K562 (cell line): ENCODE data around the gene SCARF2. TPM values are rescaled to one million over a fixed set of nuclear protein-coding genes. Genes with fewer than 3 reads are reported as not detected.

Experiments used
- CREB5 ChIP-seq: fragments of 250-450 bp; sonication (Bioruptor Pico); IDR thresholded peaks from 2 replicates; pipeline ENCODE4 v1.5.0; 2020; ENCODE audit warnings: mild to moderate bottlenecking
- CSDE1 ChIP-seq, 2 experiments: fragments of 450-650 bp; IDR thresholded peaks; 2 replicates each; pipeline ENCODE4 v1.6.1; 2016; ENCODE audit warnings: mild to moderate bottlenecking in 1 of 2
- CTBP1 ChIP-seq: fragments of 450-650 bp; IDR thresholded peaks from 2 replicates; pipeline ENCODE4 v1.6.1; 2016; ENCODE audit warnings: borderline replicate concordance
- KDM1A ChIP-seq, 2 experiments: fragments of 450-650 bp; IDR thresholded peaks; 2 replicates each; pipeline ENCODE4 v1.6.1; 2016; ENCODE audit warnings: mild to moderate bottlenecking in 2 of 2
- MAZ ChIP-seq, 2 experiments: fragments of 450-650 bp in 1 of 2; sonication (generic) in 1 of 2; formaldehyde crosslinking; IDR thresholded peaks in 1 of 2; conservative IDR thresholded peaks in 1 of 2; 2 replicates each; pipeline versions ENCODE4 v1.4.0 to v1.5.0; 2020; ENCODE audit warnings: mild to moderate bottlenecking in 1 of 2, missing genetic modification reagents in 1 of 2
- MLX ChIP-seq, 2 experiments: fragments of 450-650 bp in 1 of 2; sonication (generic) in 1 of 2; formaldehyde crosslinking; conservative IDR thresholded peaks; 2 replicates each; pipeline versions ENCODE4 v1.4.0 to v1.8.1; 2020 to 2022; ENCODE audit warnings: mild to moderate bottlenecking in 1 of 2, missing genetic modification reagents in 1 of 2
- MTA2 ChIP-seq: fragments of 450-650 bp; IDR thresholded peaks from 2 replicates; pipeline ENCODE4 v1.6.1; 2016; ENCODE audit warnings: low read depth
- PRPF4 ChIP-seq: fragments of 200-400 bp; formaldehyde crosslinking; IDR thresholded peaks from one replicate; pipeline ENCODE4 v1.6.1; 2017; ENCODE audit warnings: low read length, low read depth, mild to moderate bottlenecking; ENCODE audit not compliant: insufficient read depth, poor library complexity, severe bottlenecking
- SFPQ ChIP-seq: fragments of 200-400 bp; formaldehyde crosslinking; IDR thresholded peaks from 2 replicates; pipeline ENCODE4 v1.6.1; 2017; ENCODE audit warnings: mild to moderate bottlenecking, low read depth, low read length, moderate library complexity
- SMARCA4 ChIP-seq: fragments of 450-650 bp; IDR thresholded peaks from 2 replicates; pipeline ENCODE4 v1.6.1; 2016
- ZNF655 ChIP-seq: fragments of 250-450 bp; sonication (Bioruptor Pico); IDR thresholded peaks from 2 replicates; pipeline ENCODE4 v1.5.0; 2021
- polyA plus RNA-seq, 8 experiments: library from polyadenylated mRNA; depleted of rRNA in 4 of 8; stranded (reverse) in 5 of 8; unstranded in 3 of 8; fragments of >200 nt; fragmentation: Nextera tagmentation in 2 of 8; fragmentation: Illumina TruSeq in 1 of 8; extraction: Ambion mirVana in 2 of 8; extraction: Trizol in 1 of 8; gene quantifications; 2 replicates each; pipeline versions ENCODE4 v1.2.1 to v1.2.3, GENCODE V29; 2011 to 2014; ENCODE audit warnings: inconsistent platforms in 1 of 8, missing spikeins in 1 of 8
- total RNA-seq, 7 experiments: library from RNA; depleted of rRNA in 6 of 7; stranded (reverse); fragments of >200 nt in 6 of 7; fragmentation: Illumina TruSeq in 2 of 7; extraction: Trizol in 2 of 7; gene quantifications; 2 replicates each; pipeline versions ENCODE4 v1.2.1 to v1.2.3, GENCODE V29; 2011 to 2021; ENCODE audit warnings: low replicate concordance in 1 of 7

Gene SCARF2
- total and polyA plus RNA-seq, 9 of the 15 experiments (the other 6 are each of a cell fraction or from before 2014, with no cell fraction given): 0.06 to 0.32 (median 0.21) TPM; not detected in 5

- no peak for TF ChIP-seq MLX (CRISPR knock-in tag; conservative IDR thresholded peaks at IDR 0.05)
- no peak for TF ChIP-seq CTBP1
- TF ChIP-seq CREB5 (CRISPR knock-in tag): no peak
- no peak for TF ChIP-seq KDM1A (IDR thresholded peaks at IDR 0.05)
- 0 out of 4 replicates have a peak, but pooled peaks of 1 of the 2 experiments have one; percentile 25 for TF ChIP-seq MAZ (CRISPR knock-in tag; conservative IDR thresholded peaks at IDR 0.05 in 1 of 2, IDR thresholded peaks at IDR 0.05 in 1 of 2)
- TF ChIP-seq CSDE1 (IDR thresholded peaks at IDR 0.05): no peak
- no peak; the same call in 1 of the 2 replicates for TF ChIP-seq SMARCA4
- no peak for TF ChIP-seq SFPQ
- no peak for TF ChIP-seq MTA2
- TF ChIP-seq PRPF4: no peak
- TF ChIP-seq ZNF655 (CRISPR knock-in tag): no peak
These were observed 25.0 kb downstream of the SCARF2 start (continued) for GRCh38 chr22:20412474-20413216.
